ENCODE results near the gene MRPL12. TPM values are rescaled to one million over a fixed set of nuclear protein-coding genes. Genes with fewer than 3 reads are reported as not detected.
A peak's percentile ranks its signal among the peaks of the same experiment; 100 is the strongest.

MRPL12 gene
- total RNA-seq, 1 experiment from 2014 or later, result 94.7 TPM

DNA sequence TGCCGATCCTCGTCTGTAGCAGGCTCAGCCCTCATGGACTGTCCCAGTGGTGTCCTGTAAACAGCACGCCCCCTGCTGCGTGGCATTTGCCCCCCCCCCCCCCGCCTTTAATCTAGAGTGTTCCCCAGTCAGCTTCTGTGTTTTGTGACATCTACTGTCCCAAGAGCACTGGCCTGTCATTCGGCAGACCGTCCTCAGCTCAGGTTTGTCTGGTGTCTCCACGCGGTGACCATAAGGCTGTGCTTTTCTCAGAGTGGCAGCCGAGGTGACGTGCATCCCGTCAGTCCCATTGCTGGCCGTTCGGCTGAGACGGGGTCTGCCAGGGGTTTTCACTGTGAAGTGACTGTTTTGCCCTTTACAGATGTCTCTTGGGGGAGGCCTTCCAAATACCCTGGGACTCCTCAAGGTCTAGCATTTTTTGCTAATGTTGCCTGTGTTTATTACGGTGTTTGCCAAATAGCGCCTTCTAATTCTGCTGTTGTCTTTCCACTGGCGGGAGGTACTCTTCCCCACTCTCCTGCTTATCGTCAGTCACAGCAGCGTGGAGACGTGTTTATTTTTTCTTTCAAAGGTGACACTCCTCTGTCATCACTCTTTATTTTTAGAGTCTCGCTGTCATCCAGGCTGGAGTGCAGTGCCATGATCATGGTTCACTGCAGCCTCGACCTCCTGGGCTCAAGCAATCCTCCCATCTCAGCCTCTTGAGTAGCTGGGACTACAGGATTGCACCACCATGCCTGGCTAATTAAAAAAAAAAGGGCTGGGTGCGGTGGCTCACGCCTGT, 5.7 kb upstream of the MRPL12 start:
- Mint-ChIP-seq H3K27me3 (ENCODE audit: unreplicated experiment) (no peaks in the 10 kb centered on the region), H3K4me1 (ENCODE audit: low read depth, unreplicated experiment) (peaks cover 20% of the 10 kb centered on the region), H3K9me3 (ENCODE audit: low read depth, unreplicated experiment) (no peaks in the 10 kb centered on the region), H3K27ac (ENCODE audit: unreplicated experiment) (peak overlapping the region; percentile 27), H3K36me3 (ENCODE audit: insufficient read depth, unreplicated experiment) (peaks cover 89% of the 10 kb centered on the region), H3K4me3 (ENCODE audit: low read depth, unreplicated experiment) (no peak overlapping the region)
- no peak for DNase-seq
- CTCF ChIA-PET, result no interaction called here
- no peak for TF ChIP-seq CTCF (IDR thresholded peaks at IDR 0.05; ENCODE audit: unreplicated experiment)
- BruUV-seq (replicated peaks), result no TSS peak
- intact Hi-C loops (cut with micrococcal nuclease; ENCODE audit: unreplicated experiment), result no loop called here

DNA sequence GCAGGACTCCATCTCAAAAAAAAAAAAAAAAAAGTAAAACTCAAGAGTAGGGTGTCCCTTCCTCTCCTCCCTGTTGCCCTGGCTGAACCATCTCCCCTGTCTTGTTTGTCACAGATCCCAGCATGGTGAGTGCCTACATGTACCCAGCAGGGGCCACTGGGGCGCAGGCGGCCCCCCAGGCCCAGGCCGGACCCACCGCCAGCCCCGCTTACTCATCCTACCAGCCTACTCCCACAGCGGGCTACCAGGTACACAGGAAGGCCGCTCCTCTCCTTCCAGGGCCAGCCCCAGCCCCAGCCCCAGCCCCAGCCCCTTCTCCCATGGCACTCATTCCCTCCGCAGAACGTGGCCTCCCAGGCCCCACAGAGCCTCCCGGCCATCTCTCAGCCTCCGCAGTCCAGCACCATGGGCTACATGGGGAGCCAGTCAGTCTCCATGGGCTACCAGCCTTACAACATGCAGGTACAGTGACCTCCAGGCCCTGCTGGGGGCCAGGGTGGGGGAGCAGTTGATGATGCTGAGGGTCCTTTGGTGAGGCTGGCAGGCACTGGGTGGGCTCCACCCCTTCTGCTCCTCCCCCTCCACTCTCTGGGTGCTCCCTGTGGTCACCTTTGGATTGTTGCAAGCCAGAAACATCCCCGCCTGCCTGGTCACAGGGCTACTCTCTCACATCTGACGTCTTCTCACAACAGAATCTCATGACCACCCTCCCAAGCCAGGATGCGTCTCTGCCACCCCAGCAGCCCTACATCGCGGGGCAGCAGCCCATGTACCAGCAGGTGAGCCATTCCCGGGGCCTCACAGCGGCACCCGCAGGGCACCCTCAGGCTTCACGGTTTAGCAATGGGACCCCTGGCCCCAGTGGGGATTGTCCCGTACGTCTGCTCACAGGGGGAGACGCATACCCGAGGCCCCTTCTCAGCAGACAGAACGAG, 2.5 kb upstream of the MRPL12 start:
- H3K4me1 Mint-ChIP-seq (ENCODE audit: low read depth, unreplicated experiment), result peaks cover 22% of the 10 kb centered on the region

DNA sequence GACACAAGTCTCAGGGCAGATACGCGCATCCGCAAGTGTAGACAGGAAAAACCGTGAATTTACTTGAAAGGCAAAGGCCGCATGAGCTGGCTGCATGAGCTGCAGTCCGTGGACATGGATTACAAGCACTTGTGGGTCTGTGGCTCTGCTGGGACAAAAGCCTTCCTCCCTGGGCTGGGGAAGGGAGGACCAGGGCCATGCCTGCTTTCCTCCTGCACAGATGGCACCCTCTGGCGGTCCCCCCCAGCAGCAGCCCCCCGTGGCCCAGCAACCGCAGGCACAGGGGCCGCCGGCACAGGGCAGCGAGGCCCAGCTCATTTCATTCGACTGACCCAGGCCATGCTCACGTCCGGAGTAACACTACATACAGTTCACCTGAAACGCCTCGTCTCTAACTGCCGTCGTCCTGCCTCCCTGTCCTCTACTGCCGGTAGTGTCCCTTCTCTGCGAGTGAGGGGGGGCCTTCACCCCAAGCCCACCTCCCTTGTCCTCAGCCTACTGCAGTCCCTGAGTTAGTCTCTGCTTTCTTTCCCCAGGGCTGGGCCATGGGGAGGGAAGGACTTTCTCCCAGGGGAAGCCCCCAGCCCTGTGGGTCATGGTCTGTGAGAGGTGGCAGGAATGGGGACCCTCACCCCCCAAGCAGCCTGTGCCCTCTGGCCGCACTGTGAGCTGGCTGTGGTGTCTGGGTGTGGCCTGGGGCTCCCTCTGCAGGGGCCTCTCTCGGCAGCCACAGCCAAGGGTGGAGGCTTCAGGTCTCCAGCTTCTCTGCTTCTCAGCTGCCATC, 1.7 kb upstream of the MRPL12 start:
- H3K27me3 Mint-ChIP-seq (ENCODE audit: unreplicated experiment), result no peaks in the 10 kb centered on the region
- H3K36me3 Mint-ChIP-seq (ENCODE audit: insufficient read depth, unreplicated experiment), result peaks cover 92% of the 10 kb centered on the region
- no peak for DNase-seq
- no TSS peak for BruUV-seq (replicated peaks)
- peak overlapping the region; percentile 98 for H3K4me3 Mint-ChIP-seq (ENCODE audit: low read depth, unreplicated experiment)
- H3K27ac Mint-ChIP-seq (ENCODE audit: unreplicated experiment), result peak overlapping the region; percentile 98
- H3K4me1 Mint-ChIP-seq (ENCODE audit: low read depth, unreplicated experiment), result peaks cover 22% of the 10 kb centered on the region
- no peaks in the 10 kb centered on the region for H3K9me3 Mint-ChIP-seq (ENCODE audit: low read depth, unreplicated experiment)
- no peak for TF ChIP-seq CTCF (IDR thresholded peaks at IDR 0.05; ENCODE audit: unreplicated experiment)
- CTCF ChIA-PET, result interaction anchor here (1.1 kb wide), 1 partner anchor 18 kb away, joined by 4 read pairs; the partner anchor contains the start of genes ARL16 and HGS
- intact Hi-C loops (cut with micrococcal nuclease; ENCODE audit: unreplicated experiment), result no loop called here

More for the DNA sequence above, 2.5 kb upstream of the MRPL12 start:
- CTCF ChIA-PET, result interaction anchor here (1.1 kb wide), 1 partner anchor 17 kb away, joined by 4 read pairs; the partner anchor contains the start of genes ARL16 and HGS
- intact Hi-C loops (cut with micrococcal nuclease; ENCODE audit: unreplicated experiment), result no loop called here
- H3K4me3 Mint-ChIP-seq (ENCODE audit: low read depth, unreplicated experiment), result peak overlapping the region; percentile 98
- no peak for TF ChIP-seq CTCF (IDR thresholded peaks at IDR 0.05; ENCODE audit: unreplicated experiment)
- DNase-seq, result no peak
- no peaks in the 10 kb centered on the region for H3K9me3 Mint-ChIP-seq (ENCODE audit: low read depth, unreplicated experiment)
- H3K27ac Mint-ChIP-seq (ENCODE audit: unreplicated experiment), result peak overlapping the region; percentile 12
- no TSS peak for BruUV-seq (replicated peaks)
- no peaks in the 10 kb centered on the region for H3K27me3 Mint-ChIP-seq (ENCODE audit: unreplicated experiment)
- peaks cover 90% of the 10 kb centered on the region for H3K36me3 Mint-ChIP-seq (ENCODE audit: insufficient read depth, unreplicated experiment)

All from Calu3 (cell line).